ENCODE data around the gene TEAD1. TPM values are rescaled to one million over a fixed set of nuclear protein-coding genes. Genes with fewer than 3 reads are reported as not detected.

The TEAD1 gene
- total and polyA plus RNA-seq, 10 of the 15 experiments (the other 5 are each of a cell fraction or from before 2014, with no cell fraction given) = 0.01 to 0.59 (median 0.04) TPM; not detected in 6

DNA sequence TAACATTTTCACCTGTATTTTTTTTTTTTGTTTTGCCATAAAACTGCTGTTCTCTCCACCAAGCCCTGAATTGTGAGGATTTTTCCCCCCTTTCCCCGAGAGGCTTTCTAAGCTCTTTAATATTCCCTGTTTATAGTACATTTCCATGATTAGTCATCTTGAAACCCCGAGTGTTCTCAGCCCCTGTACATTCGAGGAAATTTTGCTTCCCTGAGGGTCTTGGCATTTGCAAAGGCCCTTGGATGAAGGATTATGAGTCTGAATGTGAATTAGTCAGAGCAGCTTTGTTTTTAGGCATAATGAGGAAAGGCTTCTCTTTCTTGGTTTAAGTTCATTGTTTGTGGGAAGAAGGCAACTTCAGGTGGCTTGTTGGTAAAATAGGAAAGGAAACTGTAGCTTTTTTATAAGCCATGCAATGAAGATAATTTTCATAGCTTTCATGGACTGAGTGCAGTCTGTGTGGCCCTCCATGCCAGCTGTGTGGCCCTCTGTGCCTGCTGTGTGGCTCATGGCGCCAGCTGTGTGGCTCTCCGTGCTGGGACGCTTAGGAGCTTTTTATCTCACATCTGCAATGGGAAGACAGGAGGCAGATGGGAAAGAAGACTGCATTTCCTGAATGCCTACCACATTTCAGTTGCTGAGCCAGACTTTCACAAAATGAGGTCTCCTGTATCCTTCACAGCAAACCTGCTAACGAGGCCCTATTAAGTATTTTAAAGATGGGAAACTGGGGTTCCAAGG, 129.0 kb downstream of the TEAD1 start (continued):
- no peak for TF ChIP-seq ZSCAN29 (IDR thresholded peaks at IDR 0.05)
- TF ChIP-seq GABPA (IDR thresholded peaks at IDR 0.05; ENCODE audit: low read depth) = no peak
- TF ChIP-seq SMAD1 (IDR thresholded peaks at IDR 0.05; ENCODE audit: low read depth, partially characterized antibody) = no peak
- TF ChIP-seq FOXM1 (IDR thresholded peaks at IDR 0.05; ENCODE audit: low read depth, low read length) = no peak
- TF ChIP-seq, protein P1, sequence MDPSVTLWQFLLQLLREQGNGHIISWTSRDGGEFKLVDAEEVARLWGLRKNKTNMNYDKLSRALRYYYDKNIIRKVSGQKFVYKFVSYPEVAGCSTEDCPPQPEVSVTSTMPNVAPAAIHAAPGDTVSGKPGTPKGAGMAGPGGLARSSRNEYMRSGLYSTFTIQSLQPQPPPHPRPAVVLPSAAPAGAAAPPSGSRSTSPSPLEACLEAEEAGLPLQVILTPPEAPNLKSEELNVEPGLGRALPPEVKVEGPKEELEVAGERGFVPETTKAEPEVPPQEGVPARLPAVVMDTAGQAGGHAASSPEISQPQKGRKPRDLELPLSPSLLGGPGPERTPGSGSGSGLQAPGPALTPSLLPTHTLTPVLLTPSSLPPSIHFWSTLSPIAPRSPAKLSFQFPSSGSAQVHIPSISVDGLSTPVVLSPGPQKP (IDR thresholded peaks at IDR 0.05; ENCODE audit: low read depth, low read length) = no peak
- TF ChIP-seq RCOR1 (conservative IDR thresholded peaks at IDR 0.05; ENCODE audit: low read depth, low read length) = no peak
- TF ChIP-seq, protein P2, sequence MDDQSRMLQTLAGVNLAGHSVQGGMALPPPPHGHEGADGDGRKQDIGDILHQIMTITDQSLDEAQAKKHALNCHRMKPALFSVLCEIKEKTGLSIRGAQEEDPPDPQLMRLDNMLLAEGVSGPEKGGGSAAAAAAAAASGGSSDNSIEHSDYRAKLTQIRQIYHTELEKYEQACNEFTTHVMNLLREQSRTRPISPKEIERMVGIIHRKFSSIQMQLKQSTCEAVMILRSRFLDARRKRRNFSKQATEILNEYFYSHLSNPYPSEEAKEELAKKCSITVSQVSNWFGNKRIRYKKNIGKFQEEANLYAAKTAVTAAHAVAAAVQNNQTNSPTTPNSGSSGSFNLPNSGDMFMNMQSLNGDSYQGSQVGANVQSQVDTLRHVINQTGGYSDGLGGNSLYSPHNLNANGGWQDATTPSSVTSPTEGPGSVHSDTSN (IDR thresholded peaks at IDR 0.05; ENCODE audit: insufficient replicate concordance, low read depth, low read length) = no peak
- no peak for TF ChIP-seq ZNF274 (IDR thresholded peaks at IDR 0.05; ENCODE audit: insufficient read depth, insufficient read length)
- TF ChIP-seq NR2F1 (conservative IDR thresholded peaks at IDR 0.05) = no peak

DNA sequence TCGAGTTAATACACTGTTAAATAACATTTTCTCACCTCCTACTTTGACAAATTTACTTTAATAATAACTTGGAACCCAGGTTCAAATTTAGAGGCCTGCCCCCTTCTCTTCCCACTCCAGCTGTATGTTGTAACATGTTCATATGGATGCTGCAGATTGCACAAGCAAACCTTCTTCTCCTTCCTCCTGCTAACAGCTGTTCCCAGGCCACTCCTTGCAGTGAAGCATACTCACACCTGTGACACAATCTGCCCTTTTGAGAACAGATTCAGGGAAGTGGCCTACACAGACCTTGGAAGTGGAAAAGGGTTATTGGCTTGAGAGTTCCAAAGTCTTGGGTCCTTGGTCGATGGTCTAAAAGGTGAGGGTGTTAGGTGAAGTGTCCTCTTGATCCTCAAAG, 131.9 kb downstream of the TEAD1 start:
- in situ Hi-C loops (cut with MboI) (no loop called here), intact Hi-C loops (cut with micrococcal nuclease; ENCODE audit: unreplicated experiment) (no loop called here)
- Histone ChIP-seq H3K36me3 (ENCODE audit: control insufficient read depth in 2 of 2, insufficient read depth in 2 of 2, low read length in 1 of 2) (no peaks in the 10 kb centered on the region), H3K9me3 (replicated peaks; ENCODE audit: control insufficient read depth, insufficient read depth, low read length) (no peaks in the 10 kb centered on the region), H3K27ac (ENCODE audit: control insufficient read depth, insufficient read depth) (no peak overlapping the region), H3K79me2 (ENCODE audit: control insufficient read depth, insufficient read depth, low read length) (no peaks in the 10 kb centered on the region), H4K20me1 (ENCODE audit: control insufficient read depth, insufficient read depth) (no peaks in the 10 kb centered on the region), H3K4me1 (ENCODE audit: control insufficient read depth, insufficient read depth, low read length) (no peaks in the 10 kb centered on the region), H3K9ac (ENCODE audit: control insufficient read depth, insufficient read depth, low read length) (no peak overlapping the region), H3K4me3 (no peak overlapping the region), H2AFZ (ENCODE audit: control insufficient read depth, low read depth, low read length) (no peak overlapping the region), H3K27me3 (replicated peaks in 1 of 2; ENCODE audit: control insufficient read depth in 2 of 2, insufficient read depth in 2 of 2, low read length in 1 of 2) (no peaks in the 10 kb centered on the region; a peak in 2 of 4 replicates), H3K4me2 (ENCODE audit: control insufficient read depth, insufficient read depth) (no peak overlapping the region)
- FAIRE-seq (peak; percentile 31), ATAC-seq (no peak), DNase-seq (ENCODE audit: low read depth, low spot score) (no peak)
- WGBS (ENCODE audit: insufficient coverage, insufficient replicate concordance, low lambda C conversion rate, missing lambda C conversion rate) = 3% methylated on average over 2 of the region's 2 CpGs
- RAD21 ChIA-PET (ENCODE audit: unreplicated experiment) = no interaction called here
- BruUV-seq (replicated peaks) = no TSS peak
- SMC1A ChIA-PET (ENCODE audit: uncharacterized antibody, unreplicated experiment) = no interaction called here
- CTCF ChIA-PET = no interaction called here
- POLR2A ChIA-PET = no interaction called here
- no peak for TF ChIP-seq ZSCAN29 (IDR thresholded peaks at IDR 0.05)
- no peak for TF ChIP-seq KLF5 (IDR thresholded peaks at IDR 0.05; ENCODE audit: partially characterized antibody)
- TF ChIP-seq, protein P3, sequence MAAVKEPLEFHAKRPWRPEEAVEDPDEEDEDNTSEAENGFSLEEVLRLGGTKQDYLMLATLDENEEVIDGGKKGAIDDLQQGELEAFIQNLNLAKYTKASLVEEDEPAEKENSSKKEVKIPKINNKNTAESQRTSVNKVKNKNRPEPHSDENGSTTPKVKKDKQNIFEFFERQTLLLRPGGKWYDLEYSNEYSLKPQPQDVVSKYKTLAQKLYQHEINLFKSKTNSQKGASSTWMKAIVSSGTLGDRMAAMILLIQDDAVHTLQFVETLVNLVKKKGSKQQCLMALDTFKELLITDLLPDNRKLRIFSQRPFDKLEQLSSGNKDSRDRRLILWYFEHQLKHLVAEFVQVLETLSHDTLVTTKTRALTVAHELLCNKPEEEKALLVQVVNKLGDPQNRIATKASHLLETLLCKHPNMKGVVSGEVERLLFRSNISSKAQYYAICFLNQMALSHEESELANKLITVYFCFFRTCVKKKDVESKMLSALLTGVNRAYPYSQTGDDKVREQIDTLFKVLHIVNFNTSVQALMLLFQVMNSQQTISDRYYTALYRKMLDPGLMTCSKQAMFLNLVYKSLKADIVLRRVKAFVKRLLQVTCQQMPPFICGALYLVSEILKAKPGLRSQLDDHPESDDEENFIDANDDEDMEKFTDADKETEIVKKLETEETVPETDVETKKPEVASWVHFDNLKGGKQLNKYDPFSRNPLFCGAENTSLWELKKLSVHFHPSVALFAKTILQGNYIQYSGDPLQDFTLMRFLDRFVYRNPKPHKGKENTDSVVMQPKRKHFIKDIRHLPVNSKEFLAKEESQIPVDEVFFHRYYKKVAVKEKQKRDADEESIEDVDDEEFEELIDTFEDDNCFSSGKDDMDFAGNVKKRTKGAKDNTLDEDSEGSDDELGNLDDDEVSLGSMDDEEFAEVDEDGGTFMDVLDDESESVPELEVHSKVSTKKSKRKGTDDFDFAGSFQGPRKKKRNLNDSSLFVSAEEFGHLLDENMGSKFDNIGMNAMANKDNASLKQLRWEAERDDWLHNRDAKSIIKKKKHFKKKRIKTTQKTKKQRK (IDR thresholded peaks at IDR 0.05; ENCODE audit: low read depth, low read length) = no peak
- TF ChIP-seq, protein P4, sequence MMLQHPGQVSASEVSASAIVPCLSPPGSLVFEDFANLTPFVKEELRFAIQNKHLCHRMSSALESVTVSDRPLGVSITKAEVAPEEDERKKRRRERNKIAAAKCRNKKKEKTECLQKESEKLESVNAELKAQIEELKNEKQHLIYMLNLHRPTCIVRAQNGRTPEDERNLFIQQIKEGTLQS (IDR thresholded peaks at IDR 0.05; ENCODE audit: borderline replicate concordance, extremely low read depth, low read depth, low read length) = no peak
- TF ChIP-seq, protein P5, sequence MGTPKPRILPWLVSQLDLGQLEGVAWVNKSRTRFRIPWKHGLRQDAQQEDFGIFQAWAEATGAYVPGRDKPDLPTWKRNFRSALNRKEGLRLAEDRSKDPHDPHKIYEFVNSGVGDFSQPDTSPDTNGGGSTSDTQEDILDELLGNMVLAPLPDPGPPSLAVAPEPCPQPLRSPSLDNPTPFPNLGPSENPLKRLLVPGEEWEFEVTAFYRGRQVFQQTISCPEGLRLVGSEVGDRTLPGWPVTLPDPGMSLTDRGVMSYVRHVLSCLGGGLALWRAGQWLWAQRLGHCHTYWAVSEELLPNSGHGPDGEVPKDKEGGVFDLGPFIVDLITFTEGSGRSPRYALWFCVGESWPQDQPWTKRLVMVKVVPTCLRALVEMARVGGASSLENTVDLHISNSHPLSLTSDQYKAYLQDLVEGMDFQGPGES (IDR thresholded peaks at IDR 0.05) = no peak
- TF ChIP-seq, protein P6, sequence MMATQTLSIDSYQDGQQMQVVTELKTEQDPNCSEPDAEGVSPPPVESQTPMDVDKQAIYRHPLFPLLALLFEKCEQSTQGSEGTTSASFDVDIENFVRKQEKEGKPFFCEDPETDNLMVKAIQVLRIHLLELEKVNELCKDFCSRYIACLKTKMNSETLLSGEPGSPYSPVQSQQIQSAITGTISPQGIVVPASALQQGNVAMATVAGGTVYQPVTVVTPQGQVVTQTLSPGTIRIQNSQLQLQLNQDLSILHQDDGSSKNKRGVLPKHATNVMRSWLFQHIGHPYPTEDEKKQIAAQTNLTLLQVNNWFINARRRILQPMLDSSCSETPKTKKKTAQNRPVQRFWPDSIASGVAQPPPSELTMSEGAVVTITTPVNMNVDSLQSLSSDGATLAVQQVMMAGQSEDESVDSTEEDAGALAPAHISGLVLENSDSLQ (IDR thresholded peaks at IDR 0.05) = no peak
